Caco-2 (cell line): ENCODE data around the gene SPOP. TPM values are rescaled to one million over a fixed set of nuclear protein-coding genes. Genes with fewer than 3 reads are reported as not detected.

ENCODE experiments used
- BruUV-seq: library from RNA; stranded (reverse); fragments of 400-500 nt; replicated peaks from 2 replicates; lab custom pipeline; 2021; lab: Mats Ljungman, UMichigan
- CTCF ChIA-PET: fragments of 300-600 bp; sonication (Branson Sonifier 250); formaldehyde crosslinking; loops from one replicate; lab custom pipeline; 2022; ENCODE audit warnings: antibody characterized with exemption; lab: Charles Lee
- POLR2A ChIA-PET: fragments of 300-600 bp; sonication (Branson Sonifier 250); formaldehyde crosslinking; loops from one replicate; lab custom pipeline; 2022; ENCODE audit warnings: antibody characterized with exemption; lab: Charles Lee
- DNase-seq, 2 experiments: peaks; one replicate each; pipeline versions ENCODE4 v3.0.0 to v3.0.0-alpha.2; 2020 to 2022
- H3K27me3 ChIP-seq: replicated peaks from 2 replicates; pipeline ENCODE4 v1.6.0; 2011; ENCODE audit warnings: low read length; ENCODE audit not compliant: control insufficient read depth, insufficient read depth
- H3K36me3 ChIP-seq: 2 replicates; pipeline ENCODE4 v1.5.1; 2011; ENCODE audit warnings: low read length; ENCODE audit not compliant: control insufficient read depth, insufficient read depth
- H3K4me1 ChIP-seq: fragments of 250-450 bp; sonication (Bioruptor Pico); 2 replicates; pipeline ENCODE4 v1.5.1; 2020; ENCODE audit warnings: mild to moderate bottlenecking
- H3K4me3 ChIP-seq: 2 replicates; pipeline ENCODE4 v1.5.1; 2011; ENCODE audit warnings: low read depth, mild to moderate bottlenecking, control low read depth, low read length
- H3K9me3 ChIP-seq: fragments of 250-450 bp; sonication (Bioruptor Pico); 2 replicates; pipeline ENCODE4 v1.5.1; 2020; ENCODE audit warnings: mild to moderate bottlenecking, moderate library complexity
- H3K27ac Mint-ChIP-seq: one replicate; pipeline ENCODE4 v1.8.0; 2022; ENCODE audit warnings: mixed read lengths; ENCODE audit not compliant: unreplicated experiment
- H3K27me3 Mint-ChIP-seq: one replicate; pipeline ENCODE4 v1.8.0; 2022; ENCODE audit warnings: mixed read lengths; ENCODE audit not compliant: insufficient read depth, unreplicated experiment
- H3K36me3 Mint-ChIP-seq: one replicate; pipeline ENCODE4 v1.8.0; 2022; ENCODE audit warnings: mild to moderate bottlenecking, mixed read lengths; ENCODE audit not compliant: insufficient read depth, unreplicated experiment
- H3K4me1 Mint-ChIP-seq: one replicate; pipeline ENCODE4 v1.8.0; 2022; ENCODE audit warnings: low read depth, mixed read lengths; ENCODE audit not compliant: unreplicated experiment
- H3K4me3 Mint-ChIP-seq: one replicate; pipeline ENCODE4 v1.8.0; 2022; ENCODE audit warnings: mild to moderate bottlenecking, moderate library complexity, mixed read lengths; ENCODE audit not compliant: unreplicated experiment
- H3K9me3 Mint-ChIP-seq: one replicate; pipeline ENCODE4 v1.8.0; 2022; ENCODE audit warnings: mixed read lengths; ENCODE audit not compliant: unreplicated experiment
- intact Hi-C: fragments of 100-400 bp; cut with micrococcal nuclease; formaldehyde crosslinking; loops from one replicate; pipeline ENCODE4 v1.10.0; 2022; ENCODE audit not compliant: unreplicated experiment
- total RNA-seq: library from RNA; stranded (reverse); gene quantifications from 2 replicates; pipeline ENCODE4 v1.2.3, GENCODE V29; 2022
- TF ChIP-seq, protein P1 (sequence below), 2 experiments: fragments of 200-600 bp in 1 of 2; IDR thresholded peaks; 1 replicate in 1 of 2; 2 replicates in 1 of 2; pipeline versions ENCODE4 v1.5.1 to v1.8.0; 2011 to 2022; ENCODE audit warnings: antibody characterized with exemption in 1 of 2, control low read depth in 1 of 2, inconsistent platforms in 1 of 2, low read depth in 1 of 2, low read length in 1 of 2, mild to moderate bottlenecking in 1 of 2, moderate library complexity in 1 of 2; ENCODE audit not compliant: insufficient read depth in 1 of 2, severe bottlenecking in 1 of 2, unreplicated experiment in 1 of 2

The SPOP gene
- total RNA-seq, 1 experiment from 2014 or later: 70.2 TPM

DNA sequence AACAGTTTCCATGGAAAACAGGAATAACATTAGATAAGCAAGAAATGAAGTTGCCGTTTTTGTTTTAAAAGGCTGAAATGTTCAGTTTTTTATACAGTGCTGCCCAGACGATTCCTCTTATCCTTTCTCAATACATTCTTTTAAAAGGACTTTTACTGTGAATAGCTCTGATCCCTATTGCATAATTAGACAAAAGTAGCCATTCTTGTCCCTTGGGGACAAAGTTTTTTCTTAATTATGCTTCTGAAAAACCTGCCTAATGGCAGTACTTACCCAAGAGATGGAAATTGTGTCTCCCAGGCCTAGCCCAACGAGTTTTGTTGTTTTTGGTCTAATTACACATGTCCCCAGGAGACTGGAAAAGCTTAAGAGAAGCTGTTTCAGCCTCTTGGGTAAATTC lies 74.7 kb downstream of the SPOP start:
- no peak overlapping the region for H3K4me3 Mint-ChIP-seq
- DNase-seq: no peak
- no peaks in the 10 kb centered on the region for H3K4me1 ChIP-seq
- H3K27ac Mint-ChIP-seq: no peak overlapping the region
- TF ChIP-seq, protein P1, sequence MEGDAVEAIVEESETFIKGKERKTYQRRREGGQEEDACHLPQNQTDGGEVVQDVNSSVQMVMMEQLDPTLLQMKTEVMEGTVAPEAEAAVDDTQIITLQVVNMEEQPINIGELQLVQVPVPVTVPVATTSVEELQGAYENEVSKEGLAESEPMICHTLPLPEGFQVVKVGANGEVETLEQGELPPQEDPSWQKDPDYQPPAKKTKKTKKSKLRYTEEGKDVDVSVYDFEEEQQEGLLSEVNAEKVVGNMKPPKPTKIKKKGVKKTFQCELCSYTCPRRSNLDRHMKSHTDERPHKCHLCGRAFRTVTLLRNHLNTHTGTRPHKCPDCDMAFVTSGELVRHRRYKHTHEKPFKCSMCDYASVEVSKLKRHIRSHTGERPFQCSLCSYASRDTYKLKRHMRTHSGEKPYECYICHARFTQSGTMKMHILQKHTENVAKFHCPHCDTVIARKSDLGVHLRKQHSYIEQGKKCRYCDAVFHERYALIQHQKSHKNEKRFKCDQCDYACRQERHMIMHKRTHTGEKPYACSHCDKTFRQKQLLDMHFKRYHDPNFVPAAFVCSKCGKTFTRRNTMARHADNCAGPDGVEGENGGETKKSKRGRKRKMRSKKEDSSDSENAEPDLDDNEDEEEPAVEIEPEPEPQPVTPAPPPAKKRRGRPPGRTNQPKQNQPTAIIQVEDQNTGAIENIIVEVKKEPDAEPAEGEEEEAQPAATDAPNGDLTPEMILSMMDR (IDR thresholded peaks at IDR 0.05; ENCODE audit: insufficient read depth in 1 of 2, low read depth in 1 of 2, low read length in 1 of 2, severe bottlenecking in 1 of 2, unreplicated experiment in 1 of 2): no peak
- ChIA-PET CTCF (interaction anchor here (0.6 to 1.1 kb wide), 3 partner anchors 27 to 84 kb away, joined by 3 to 6 read pairs (median 5); partner anchors contain the start of gene NXPH3), POLR2A (no interaction called here)
- no peaks in the 10 kb centered on the region for H3K27me3 ChIP-seq
- H3K36me3 ChIP-seq: peaks cover 12% of the 10 kb centered on the region
- intact Hi-C loops: no loop called here
- no peaks in the 10 kb centered on the region for H3K9me3 ChIP-seq
- no peak overlapping the region for H3K4me3 ChIP-seq
- H3K9me3 Mint-ChIP-seq: no peaks in the 10 kb centered on the region
- peaks cover 66% of the 10 kb centered on the region for H3K36me3 Mint-ChIP-seq
- no TSS peak for BruUV-seq
- no peaks in the 10 kb centered on the region for H3K27me3 Mint-ChIP-seq
- H3K4me1 Mint-ChIP-seq: peaks cover 2% of the 10 kb centered on the region

- peaks cover 66% of the 10 kb centered on the region for H3K36me3 Mint-ChIP-seq
- no TSS peak for BruUV-seq
- H3K27ac Mint-ChIP-seq: no peak overlapping the region
- H3K4me1 ChIP-seq: no peaks in the 10 kb centered on the region
- no peaks in the 10 kb centered on the region for H3K9me3 ChIP-seq
- TF ChIP-seq, protein P1 (IDR thresholded peaks at IDR 0.05; ENCODE audit: insufficient read depth in 1 of 2, low read depth in 1 of 2, low read length in 1 of 2, severe bottlenecking in 1 of 2, unreplicated experiment in 1 of 2): no peak
- intact Hi-C loops: no loop called here
- H3K4me3 Mint-ChIP-seq: no peak overlapping the region
- no peaks in the 10 kb centered on the region for H3K27me3 Mint-ChIP-seq
- ChIA-PET POLR2A (no interaction called here), CTCF (interaction anchor here (0.9 to 1.1 kb wide), 2 partner anchors 27 to 35 kb away, joined by 3 to 6 read pairs; partner anchors contain the start of gene NXPH3)
- H3K36me3 ChIP-seq: peaks cover 12% of the 10 kb centered on the region
- H3K9me3 Mint-ChIP-seq: no peaks in the 10 kb centered on the region
- H3K27me3 ChIP-seq: no peaks in the 10 kb centered on the region
- H3K4me3 ChIP-seq: no peak overlapping the region
- peaks cover 6% of the 10 kb centered on the region for H3K4me1 Mint-ChIP-seq
- DNase-seq: no peak
Observed at GRCh38 chr17:49602783-49603182, 75.1 kb downstream of the SPOP start.

GRCh38 chr17:49600949-49601348 lies 76.9 kb downstream of the SPOP start:
- Mint-ChIP-seq H3K4me3 (no peak overlapping the region), H3K27me3 (no peaks in the 10 kb centered on the region), H3K4me1 (peaks cover 15% of the 10 kb centered on the region), H3K27ac (no peak overlapping the region), H3K9me3 (no peaks in the 10 kb centered on the region), H3K36me3 (peaks cover 62% of the 10 kb centered on the region)
- peaks cover 13% of the 10 kb centered on the region for H3K36me3 ChIP-seq
- ChIA-PET CTCF (no interaction called here), POLR2A (no interaction called here)
- no peak overlapping the region for H3K4me3 ChIP-seq
- no peaks in the 10 kb centered on the region for H3K4me1 ChIP-seq
- H3K27me3 ChIP-seq: no peaks in the 10 kb centered on the region
- intact Hi-C loops: no loop called here
- TF ChIP-seq, protein P1 (IDR thresholded peaks at IDR 0.05; ENCODE audit: insufficient read depth in 1 of 2, low read depth in 1 of 2, low read length in 1 of 2, severe bottlenecking in 1 of 2, unreplicated experiment in 1 of 2): no peak
- DNase-seq: no peak
- H3K9me3 ChIP-seq: no peaks in the 10 kb centered on the region
- BruUV-seq: no TSS peak
